Umbilical cord (tissue), 2 donors: ENCODE results near the gene DDX55. TPM values are rescaled to one million over a fixed set of nuclear protein-coding genes. Genes with fewer than 3 reads are reported as not detected.

Experiments used
- DNase-seq: peaks from one replicate; pipeline ENCODE4 v3.0.0-alpha.2; 2015; ENCODE audit warnings: low spot score
- total RNA-seq: library from RNA; depleted of rRNA; stranded (reverse); fragments of >200 nt; gene quantifications from one replicate; pipeline ENCODE4 v1.2.3, GENCODE V29; 2014; ENCODE audit warnings: low replicate concordance; ENCODE audit not compliant: insufficient read depth

The DDX55 gene
- total RNA-seq, 1 donor from 2014 or later = 14.4 TPM

DNA sequence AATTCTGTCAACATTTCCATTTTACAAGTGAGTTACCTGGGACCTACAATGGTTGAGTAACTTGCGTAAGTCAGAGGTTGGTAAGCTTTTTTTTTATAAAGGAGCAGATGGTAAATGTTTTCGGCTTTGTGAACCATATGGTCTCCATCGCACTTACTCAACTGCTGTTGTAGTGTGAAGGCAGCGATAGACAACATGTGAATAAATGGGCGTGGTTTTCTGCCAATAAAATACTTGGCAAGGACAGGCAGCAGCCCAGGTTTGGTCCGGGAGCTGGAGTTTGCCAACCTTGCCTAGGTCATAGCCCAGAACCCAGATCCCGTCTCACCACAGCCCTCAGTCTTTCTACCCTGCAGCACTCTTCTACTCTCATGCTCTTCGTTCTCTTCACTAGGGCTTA, 6.3 kb downstream of the DDX55 start:
- DNase-seq = no peak

DNA sequence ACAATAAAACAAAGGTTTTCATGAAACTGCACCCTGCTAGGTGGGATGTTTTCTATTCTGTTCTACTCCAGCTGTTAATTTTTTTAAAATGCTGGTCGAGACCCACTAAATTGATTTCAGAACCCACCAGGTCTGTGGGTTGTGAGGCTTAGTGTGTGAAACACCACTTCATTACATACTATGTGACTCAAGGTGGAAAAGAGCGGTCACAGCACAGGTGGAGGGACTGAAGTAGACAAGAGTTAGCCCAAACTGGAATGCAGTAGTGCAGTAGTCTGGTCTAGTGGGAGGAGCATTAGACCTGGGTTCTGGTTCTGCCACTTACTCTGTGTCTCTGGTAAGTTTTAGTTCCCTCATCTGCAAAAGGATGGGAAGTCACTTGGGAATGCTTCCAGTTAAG, 12.2 kb downstream of the DDX55 start:
- no peak for DNase-seq

DNA sequence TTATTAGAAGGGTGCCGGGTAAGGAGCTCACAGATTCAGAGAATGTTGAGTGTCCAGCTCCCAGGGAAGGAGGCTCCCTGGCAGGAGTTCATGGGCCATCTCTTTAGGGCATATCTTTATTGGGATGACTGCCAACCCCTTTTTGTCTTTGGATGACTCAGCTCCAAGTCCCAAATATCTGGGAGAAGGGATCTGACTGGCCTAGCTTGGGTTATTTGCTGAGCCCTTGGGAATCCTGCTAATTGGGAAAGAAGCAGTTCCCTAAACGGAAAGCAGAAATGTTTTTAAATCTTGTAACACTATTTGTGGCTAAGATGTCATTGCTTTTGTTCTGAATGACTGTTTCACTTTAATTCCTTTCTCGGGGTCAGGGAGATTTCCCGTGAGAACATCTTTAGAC, 12.6 kb downstream of the DDX55 start:
- DNase-seq = no peak

DNA sequence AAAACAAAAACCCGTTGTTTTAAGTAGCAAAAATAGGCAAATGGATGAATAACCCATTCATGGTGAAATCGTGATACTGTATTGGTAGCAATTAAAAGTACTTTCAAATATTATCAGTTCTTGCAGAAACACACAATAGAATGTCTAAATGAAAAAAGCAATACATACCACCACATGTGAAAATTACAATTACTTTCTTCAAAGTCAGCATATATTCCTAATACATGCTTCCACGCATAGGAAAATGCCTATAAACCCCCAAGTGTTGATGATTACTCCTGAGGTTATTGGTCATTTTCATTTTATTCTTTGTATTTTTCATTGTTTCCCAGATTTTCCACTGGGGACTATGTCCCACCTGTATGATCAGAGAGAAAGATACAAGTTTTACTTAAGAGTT, 15.2 kb downstream of the DDX55 start:
- no peak for DNase-seq

DNA sequence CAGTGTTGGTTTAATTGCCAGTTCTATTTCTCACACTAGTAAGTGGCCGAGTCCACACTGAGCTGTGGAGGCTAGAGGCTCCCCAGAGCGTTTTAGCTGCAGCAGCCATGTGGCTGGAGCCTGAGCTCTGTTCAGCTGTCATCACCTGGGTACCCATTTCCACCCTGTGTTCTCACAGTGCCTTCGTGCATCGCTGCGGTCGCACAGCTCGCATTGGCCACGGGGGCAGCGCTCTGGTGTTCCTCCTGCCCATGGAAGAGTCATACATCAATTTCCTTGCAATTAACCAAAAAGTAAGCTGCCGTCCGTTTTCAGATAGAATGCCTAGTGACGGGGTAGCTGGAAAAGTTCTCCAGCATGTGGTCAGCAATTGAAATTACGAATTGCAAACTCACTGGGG, 15.7 kb downstream of the DDX55 start:
- no peak for DNase-seq

DNA sequence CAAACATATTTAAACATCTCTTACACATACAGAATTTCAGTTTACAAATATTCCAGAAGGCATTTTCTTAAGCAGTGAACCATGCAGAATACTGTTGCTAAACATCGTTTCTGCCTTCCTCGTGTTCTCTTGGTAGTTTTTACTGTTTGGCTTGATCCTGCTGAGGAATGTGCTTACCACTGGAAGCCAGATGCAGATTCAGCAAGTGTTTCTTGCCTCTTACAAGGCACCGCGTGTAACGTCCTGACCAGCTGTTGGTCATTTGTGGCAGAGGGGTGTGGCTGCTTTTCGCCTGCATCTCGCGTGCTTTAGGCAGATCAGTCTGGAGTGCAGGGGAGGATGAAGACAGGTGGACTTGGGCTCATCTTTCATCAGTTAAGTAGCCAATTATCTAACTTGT, 19.2 kb downstream of the DDX55 start:
- DNase-seq = no peak

DNA sequence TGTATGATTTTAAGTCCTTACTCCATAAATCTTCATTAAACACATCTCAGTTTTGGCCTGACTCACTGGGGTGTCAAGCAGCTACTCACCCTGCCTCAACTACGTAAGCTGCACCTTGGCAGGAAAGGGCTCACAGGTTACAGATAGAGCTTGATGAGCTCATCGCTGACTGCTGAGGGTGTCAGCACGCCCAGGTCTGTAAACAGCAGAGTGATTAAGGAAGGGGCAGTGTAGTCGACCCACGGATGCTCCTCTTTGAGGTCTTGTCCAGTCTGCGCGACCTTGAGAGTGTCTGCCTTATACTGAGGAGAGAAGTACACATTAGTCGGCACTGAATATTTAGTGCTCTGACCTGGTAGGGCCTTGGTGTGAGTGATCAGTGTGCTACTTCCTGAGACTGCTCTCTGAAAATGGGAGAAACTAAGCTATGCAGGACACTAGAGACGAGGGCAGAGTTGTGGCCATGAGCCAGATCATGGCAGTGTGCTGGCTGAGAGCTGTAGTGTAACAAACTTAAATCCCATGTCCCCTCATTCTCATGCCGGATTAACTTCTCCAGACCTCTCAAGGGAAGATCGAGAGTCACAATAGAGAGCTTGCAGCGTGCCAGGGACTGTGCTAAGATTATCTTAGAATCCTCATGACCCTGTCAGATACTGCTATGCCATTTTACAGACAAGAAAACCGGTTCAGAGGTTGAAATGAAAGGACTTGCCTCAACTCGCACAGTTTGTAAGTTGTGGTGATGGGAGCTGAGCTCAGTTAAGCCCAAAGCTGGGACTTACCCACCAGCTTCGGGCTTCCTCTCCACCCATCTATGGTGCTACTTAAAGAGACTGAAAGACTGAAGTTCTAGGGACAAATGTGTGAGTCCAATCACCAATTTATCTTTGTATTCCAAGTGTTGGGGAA, 20.0 kb downstream of the DDX55 start:
- DNase-seq = no peak

DNA sequence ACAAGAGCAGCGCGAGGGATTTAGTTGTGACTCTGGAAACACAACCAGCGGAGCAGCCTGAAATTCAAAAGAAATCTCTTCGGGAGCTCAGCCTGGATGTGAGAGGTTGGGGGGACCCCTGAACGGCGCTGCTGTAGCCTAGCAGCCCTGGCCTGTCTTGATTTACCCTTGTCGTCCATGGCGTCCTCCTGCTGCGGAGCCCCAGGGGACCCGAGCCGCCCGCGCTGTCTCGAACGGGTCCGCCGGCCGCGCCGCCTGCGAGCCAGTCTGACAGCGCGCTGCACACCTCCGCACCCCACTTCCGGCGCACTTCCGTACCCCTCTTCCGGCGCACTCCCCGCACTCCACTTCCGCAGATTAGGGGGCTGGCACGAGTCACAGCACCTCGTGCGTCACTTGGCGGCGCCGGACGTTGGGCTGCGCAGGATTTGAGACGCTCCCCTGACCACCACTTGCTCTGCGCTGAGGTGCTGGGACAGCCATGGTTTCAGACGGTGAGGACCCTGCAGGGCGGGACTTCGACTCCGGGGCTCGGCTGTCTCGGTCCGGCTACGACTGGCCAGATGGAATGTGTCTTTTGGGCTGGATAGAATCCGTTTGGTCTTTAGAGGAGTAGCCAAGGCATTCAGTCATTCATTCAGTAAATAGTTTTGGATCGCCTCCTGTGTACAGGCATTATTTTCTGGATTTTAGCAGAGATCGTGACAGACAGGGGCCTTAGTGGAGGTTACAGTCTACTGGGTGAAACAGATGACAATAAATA, 31.7 kb downstream of the DDX55 start, which contains the start of the genes EIF2B1 and GTF2H3:
TSS of gene EIF2B1 (minus strand) at position 308 of the 763 bp plus-strand sequence. CDS start at position 179, 129 bp downstream.
TSS of gene GTF2H3 (plus strand) at position 451 of the 763 bp plus-strand sequence. CDS start at position 482, 31 bp downstream.
- peak; percentile 98 for DNase-seq

DNA sequence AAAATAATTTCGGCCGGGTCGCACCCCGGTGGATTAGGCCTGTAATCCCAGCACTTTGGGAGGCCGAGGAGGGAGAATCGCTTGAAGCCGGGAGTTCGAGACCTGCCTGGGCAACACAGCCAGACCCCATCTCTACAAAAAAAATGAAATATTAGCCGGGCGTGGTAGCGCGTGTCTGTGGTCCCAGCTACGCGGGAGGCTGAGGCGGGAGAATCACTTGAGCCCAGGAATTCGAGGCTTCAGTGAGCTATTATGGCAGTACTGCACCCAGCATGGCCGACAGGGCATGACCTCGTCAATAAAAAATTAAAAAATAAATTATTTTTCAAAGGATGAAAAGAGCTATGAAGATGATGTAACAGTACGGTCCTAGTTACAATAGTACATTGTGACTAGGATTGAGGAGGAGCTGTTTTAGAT, 32.3 kb downstream of the DDX55 start:
- no peak for DNase-seq

DNA sequence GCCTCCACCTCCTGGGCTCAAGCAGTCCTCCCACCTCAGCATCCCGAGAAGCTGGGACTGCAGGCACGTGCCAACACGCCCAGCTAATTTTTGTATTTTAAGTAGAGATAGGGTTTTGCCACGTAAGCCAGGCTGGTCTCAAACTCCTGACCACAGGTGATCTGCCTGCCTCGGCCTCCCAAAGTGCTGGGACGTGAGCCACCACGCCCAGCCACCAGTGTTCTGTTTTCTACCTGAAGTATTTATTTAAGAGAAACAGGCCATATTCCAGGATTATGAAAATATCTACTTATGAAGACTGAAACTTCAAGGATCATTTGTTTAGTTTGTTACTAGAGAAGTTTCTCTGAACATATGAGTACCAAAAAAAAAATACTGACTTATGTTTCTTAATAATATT, 42.0 kb downstream of the DDX55 start:
- no peak for DNase-seq

DNA sequence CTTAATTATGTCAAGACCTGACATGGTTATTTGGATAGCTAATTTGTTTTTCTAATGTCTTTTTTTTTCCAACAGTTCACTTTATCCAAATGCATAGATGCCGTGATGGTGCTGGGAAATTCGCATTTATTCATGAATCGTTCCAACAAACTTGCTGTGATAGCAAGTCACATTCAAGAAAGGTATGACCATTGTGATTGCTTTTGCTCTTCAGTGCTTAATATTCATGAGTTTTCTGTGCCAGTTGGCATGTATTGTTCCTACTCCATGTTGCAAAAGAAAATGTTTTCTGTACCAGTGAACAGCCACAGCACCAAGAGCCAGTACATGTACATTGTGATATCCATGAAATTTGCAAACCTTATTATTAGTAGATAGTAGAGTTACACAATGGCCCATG, 43.5 kb downstream of the DDX55 start:
- DNase-seq = no peak

DNA sequence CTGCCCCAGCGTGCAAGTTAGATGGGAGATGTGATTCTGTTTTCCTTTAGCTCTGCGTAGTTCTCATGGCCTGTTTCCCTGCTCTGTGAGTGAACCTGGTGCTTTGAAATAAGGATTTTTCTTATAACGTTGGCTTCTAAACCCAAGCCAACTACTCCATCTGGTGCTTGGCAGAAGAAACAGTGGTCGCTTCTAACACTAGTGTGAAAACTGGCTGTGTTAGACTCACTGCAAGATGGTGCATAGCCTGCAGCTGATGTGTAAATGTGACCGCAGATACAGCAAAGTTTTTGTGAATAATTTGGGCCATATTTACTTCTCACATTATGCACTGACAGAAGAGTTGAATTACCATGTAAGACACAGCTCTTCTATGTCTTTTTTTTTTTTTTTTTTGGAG, 44.0 kb downstream of the DDX55 start:
- DNase-seq = no peak

DNA sequence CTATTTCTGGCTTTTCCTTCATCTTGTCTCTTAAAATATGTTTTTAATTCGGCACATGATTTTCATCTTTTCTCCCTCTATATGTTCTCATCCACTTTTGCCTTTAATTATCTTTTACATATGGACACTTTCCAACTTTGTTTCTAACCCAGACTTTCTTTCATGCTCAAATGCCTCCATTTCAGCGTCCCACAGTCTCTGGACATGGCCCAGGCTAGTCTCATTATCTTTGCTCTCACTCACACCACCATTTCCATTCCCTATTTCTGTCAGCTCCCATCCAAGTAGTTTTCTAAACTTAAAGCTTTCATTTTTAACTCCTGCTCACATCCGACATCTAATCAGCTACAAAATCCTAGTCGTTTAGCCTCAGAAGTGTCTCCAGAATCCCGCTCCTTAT, 46.5 kb downstream of the DDX55 start:
- no peak for DNase-seq

DNA sequence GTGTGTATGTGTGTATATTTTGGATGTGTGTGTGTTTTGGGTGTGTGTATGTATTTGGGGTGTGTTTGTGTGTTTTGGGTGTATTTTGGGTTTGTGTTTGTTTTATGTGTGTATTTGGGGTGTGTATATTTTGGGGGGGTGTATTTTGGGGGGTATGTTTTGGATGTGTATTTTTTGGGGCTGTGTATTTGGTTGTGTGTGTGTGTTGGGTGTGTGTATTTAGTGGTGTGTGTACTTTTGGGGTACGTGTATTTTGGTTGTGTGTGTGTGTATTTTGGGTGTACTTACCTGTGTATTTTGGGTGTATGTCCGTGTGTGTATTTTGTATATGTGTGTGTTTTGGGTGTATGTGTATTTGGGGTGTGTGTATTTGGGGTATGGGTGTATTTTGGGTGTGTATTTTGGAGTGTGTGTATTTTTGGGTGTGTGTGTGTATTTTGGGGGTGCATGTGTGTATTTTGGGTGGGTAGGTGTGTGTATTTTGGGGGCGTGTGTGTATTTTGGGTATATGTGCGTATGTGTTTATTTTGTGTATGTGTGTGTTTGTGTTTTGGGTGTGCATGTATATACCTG, 52.3 kb downstream of the DDX55 start:
- DNase-seq = no peak

DNA sequence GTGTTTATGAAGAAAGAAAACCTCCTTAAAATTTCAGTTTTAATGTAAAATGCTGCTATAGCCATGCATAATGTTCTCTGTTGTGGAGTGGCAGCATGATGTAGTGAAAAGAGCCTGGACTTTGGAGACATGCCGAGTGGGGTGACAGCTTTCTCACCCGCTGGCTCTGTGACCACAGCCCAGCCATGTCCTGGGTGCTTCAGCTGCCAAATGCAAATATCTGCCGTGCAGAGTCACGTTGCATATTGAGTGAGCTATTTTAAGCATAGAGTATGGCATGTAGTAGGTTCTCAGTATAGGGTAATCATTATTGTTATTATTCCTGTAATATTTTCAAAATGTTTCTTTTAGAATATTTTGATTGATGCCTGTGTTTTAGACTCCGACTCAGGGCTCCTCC, 53.5 kb downstream of the DDX55 start:
- no peak for DNase-seq

DNA sequence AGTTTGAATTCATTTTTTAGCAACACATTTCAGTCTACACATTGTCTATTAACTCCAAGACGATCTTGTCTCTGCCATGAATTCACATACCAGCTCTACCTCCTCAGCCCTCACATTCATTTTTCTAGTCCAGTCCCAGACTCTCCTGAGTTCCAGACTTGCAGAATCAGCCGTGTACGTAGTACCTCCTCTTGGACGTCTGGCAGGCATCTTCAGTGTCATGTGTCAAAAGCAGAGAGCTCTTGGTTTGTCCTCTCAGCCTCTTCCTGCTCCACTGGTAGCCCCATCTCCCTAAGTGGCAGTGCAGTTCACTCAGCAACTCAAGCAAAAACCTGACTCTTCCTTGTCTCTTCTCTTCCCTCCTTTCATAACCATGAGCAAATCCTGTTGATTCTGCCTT, 54.5 kb downstream of the DDX55 start:
- no peak for DNase-seq

DNA sequence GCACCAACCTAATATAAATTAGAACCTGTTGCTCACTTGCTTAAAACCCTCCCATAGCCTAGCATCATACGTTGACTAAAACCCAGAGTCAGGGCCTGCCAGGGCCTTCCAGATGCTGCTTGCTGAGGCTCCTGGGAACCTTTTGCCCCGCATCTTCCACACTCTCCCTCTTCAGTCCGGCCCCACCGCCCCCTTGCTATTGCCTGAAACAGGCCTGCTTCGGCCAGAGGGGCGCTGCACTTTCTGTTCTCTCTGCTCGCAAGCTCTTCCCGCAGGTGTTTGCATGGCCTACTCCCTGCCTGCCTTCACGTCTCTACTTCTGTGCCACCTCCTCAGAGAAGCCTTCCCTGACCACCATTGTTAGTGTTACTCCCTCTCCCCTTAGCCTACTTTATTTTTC, 55.3 kb downstream of the DDX55 start:
- DNase-seq = no peak

DNA sequence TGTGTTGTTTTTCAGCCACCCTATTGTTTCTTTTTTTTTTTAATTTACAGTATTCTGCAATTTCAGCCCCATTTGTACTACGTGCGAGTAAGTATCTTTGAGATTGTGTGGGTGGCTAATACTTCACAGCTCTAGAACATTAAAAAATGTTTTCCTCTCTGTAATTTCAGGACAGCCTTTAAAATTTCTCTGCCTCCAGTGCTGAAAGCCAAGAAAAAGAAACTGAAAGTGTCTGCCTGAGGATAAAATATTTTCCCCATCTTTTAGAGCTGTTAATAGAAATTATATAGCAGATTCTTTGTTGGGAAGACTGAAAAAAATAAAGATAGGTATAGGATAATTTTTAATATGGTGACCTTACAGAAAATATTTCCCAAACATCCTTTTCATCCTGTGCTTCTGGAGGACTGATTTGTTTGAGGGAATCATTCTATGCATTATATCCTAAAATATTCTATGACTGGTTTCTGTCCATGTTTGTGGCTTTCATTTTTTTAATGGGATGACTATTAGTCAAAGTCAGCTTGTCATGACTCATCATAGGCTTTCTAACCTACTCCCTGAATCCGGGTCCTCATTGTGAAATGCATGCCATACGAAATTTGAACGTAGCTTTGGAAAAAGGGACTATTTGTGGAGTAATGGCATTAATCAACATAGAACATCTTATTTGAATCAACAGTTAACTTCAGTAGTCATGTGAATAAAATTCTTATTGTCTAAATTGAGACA, 58.3 kb downstream of the DDX55 start:
- no peak for DNase-seq

DNA sequence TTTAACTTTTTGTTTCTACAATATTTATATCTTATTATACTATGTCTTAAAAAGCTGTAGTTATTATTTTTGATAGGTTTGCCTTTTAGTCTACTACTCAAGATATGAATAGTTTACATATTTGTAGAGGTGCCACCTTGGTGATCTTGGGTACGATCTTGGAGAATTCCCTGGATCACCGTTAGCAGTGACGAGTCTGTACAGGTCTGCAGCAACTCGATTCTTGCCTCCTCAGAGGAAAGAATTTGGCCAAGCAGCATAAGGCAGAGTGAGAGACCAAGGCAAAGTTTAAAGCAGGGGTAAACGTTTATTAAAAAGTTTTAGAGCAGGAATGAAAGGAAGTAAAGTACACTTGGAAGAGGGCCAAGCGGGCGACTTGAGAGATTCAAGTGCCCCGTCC, 65.9 kb downstream of the DDX55 start:
- no peak for DNase-seq
